Keratinocyte (primary cell): ENCODE results near the gene THUMPD1.

Source experiments
- CTCF ChIP-seq, 3 experiments: IDR thresholded peaks in 1 of 3; conservative IDR thresholded peaks in 1 of 3; optimal IDR thresholded peaks in 1 of 3; 2 replicates in 2 of 3; 3 replicates in 1 of 3; pipeline versions ENCODE3 to v1.5.1; 2011; ENCODE audit warnings: low read length in 3 of 3, mild to moderate bottlenecking in 3 of 3, moderate library complexity in 2 of 3, control low read depth in 1 of 3, inconsistent platforms in 1 of 3; ENCODE audit not compliant: insufficient read depth in 2 of 3; ENCODE audit errors: extremely low read depth in 1 of 3
- EZH2 ChIP-seq: IDR thresholded peaks from one replicate; pipeline ENCODE4 v1.6.1; 2012; ENCODE audit warnings: inconsistent platforms, mild to moderate bottlenecking, low read length, moderate library complexity

- TF ChIP-seq CTCF (optimal IDR thresholded peaks at IDR 0.05 in 1 of 3, IDR thresholded peaks at IDR 0.05 in 1 of 3, conservative IDR thresholded peaks at IDR 0.05 in 1 of 3; ENCODE audit: extremely low read depth in 1 of 3, insufficient read depth in 2 of 3, low read length in 3 of 3) (no peak), EZH2 (no peak)
Measured at GRCh38 chr16:20695024-20695423, 46.6 kb downstream of the THUMPD1 start.
